Smooth muscle cell (in vitro differentiated cells): ENCODE measurements around the gene C2. TPM values are rescaled to one million over a fixed set of nuclear protein-coding genes. Genes with fewer than 3 reads are reported as not detected.

Source experiments
- DNase-seq: peaks from one replicate; lab custom pipeline; 2025; ENCODE audit not compliant: unreplicated experiment; lab: John Stamatoyannopoulos, UW
- H2AFZ ChIP-seq: fragments of 200-600 bp; sonication (generic); 2 replicates; pipeline ENCODE4 v1.6.0; 2016; ENCODE audit warnings: antibody characterized with exemption, low read depth, mild to moderate bottlenecking
- H3F3A ChIP-seq: fragments of 200-600 bp; sonication (generic); 2 replicates; pipeline ENCODE4 v1.6.0; 2017; ENCODE audit warnings: antibody characterized with exemption, low read depth
- H3K27ac ChIP-seq: fragments of 200-600 bp; sonication (generic); 2 replicates; pipeline ENCODE4 v1.5.1; 2016; ENCODE audit warnings: low read depth, mild to moderate bottlenecking
- H3K27me3 ChIP-seq: fragments of 200-600 bp; sonication (generic); 2 replicates; pipeline ENCODE4 v1.6.1; 2016; ENCODE audit warnings: low read depth, mild to moderate bottlenecking
- H3K36me3 ChIP-seq: fragments of 200-600 bp; sonication (generic); 2 replicates; pipeline ENCODE4 v1.5.1; 2016; ENCODE audit warnings: low read depth
- H3K4me1 ChIP-seq: fragments of 200-600 bp; sonication (generic); 2 replicates; pipeline ENCODE4 v1.5.1; 2016; ENCODE audit warnings: low read depth
- H3K4me2 ChIP-seq: fragments of 200-600 bp; sonication (generic); 2 replicates; pipeline ENCODE4 v1.6.0; 2016; ENCODE audit warnings: mild to moderate bottlenecking
- H3K4me3 ChIP-seq: fragments of 200-600 bp; sonication (generic); 2 replicates; pipeline ENCODE4 v1.5.1; 2016; ENCODE audit warnings: mild to moderate bottlenecking
- H3K79me2 ChIP-seq: fragments of 200-600 bp; sonication (generic); 2 replicates; pipeline ENCODE4 v1.6.0; 2016; ENCODE audit warnings: low read depth, mild to moderate bottlenecking
- H3K9ac ChIP-seq: fragments of 200-600 bp; sonication (generic); 2 replicates; pipeline ENCODE4 v1.6.0; 2016; ENCODE audit warnings: low read depth
- H3K9me3 ChIP-seq: fragments of 200-600 bp; sonication (generic); replicated peaks from 2 replicates; pipeline ENCODE4 v1.5.1; 2016; ENCODE audit warnings: low read depth
- H4K20me1 ChIP-seq: fragments of 200-600 bp; sonication (generic); 2 replicates; pipeline ENCODE4 v1.6.0; 2016; ENCODE audit warnings: low read depth
- CTCF ChIP-seq: fragments of 200-600 bp; sonication (generic); IDR thresholded peaks from 2 replicates; pipeline ENCODE4 v1.5.1; 2017; ENCODE audit warnings: borderline replicate concordance, mild to moderate bottlenecking, antibody characterized with exemption; ENCODE audit not compliant: insufficient read depth, poor library complexity, severe bottlenecking
- WGBS: methylation state at CpG from one replicate; pipeline ENCODE4 v1.1.7; 2016; ENCODE audit warnings: low lambda C conversion rate; 5-methylcytosine and 5-hydroxymethylcytosine counted together
- polyA plus RNA-seq: library from polyadenylated mRNA; unstranded; fragments of >200 nt; fragmentation: Nextera tagmentation; extraction: Ambion mirVana; gene quantifications from 2 replicates; pipeline ENCODE4 v1.2.1, GENCODE V29; 2016
- total RNA-seq: library from RNA; depleted of rRNA; stranded (reverse); fragments of >200 nt; gene quantifications from 2 replicates; pipeline ENCODE4 v1.2.3, GENCODE V29; 2014

Gene C2
- total and polyA plus RNA-seq, 2 experiments from 2014 or later: 0.37 TPM; not detected in 1

GRCh38 chr6:31919624-31920303 is 7.8 kb upstream of the C2 start:
- no peak overlapping the region for H3K4me2 ChIP-seq
- H2AFZ ChIP-seq: no peak overlapping the region
- no peaks in the 10 kb centered on the region for H3K27me3 ChIP-seq
- no peaks in the 10 kb centered on the region for H3K36me3 ChIP-seq
- H3K27ac ChIP-seq: no peak overlapping the region
- no peaks in the 10 kb centered on the region for H3K9me3 ChIP-seq
- no peak overlapping the region for H3K9ac ChIP-seq
- H4K20me1 ChIP-seq: no peaks in the 10 kb centered on the region
- DNase-seq: no peak
- no peaks in the 10 kb centered on the region for H3K79me2 ChIP-seq
- 81% methylated on average over 6 of the region's 6 CpGs for WGBS
- TF ChIP-seq CTCF: no peak
- no peaks in the 10 kb centered on the region for H3F3A ChIP-seq
- H3K4me1 ChIP-seq: no peaks in the 10 kb centered on the region
- no peak overlapping the region for H3K4me3 ChIP-seq

GRCh38 chr6:31920811-31921210 is 6.7 kb upstream of the C2 start:
- H3K9me3 ChIP-seq: no peaks in the 10 kb centered on the region
- DNase-seq: no peak
- H3K36me3 ChIP-seq: no peaks in the 10 kb centered on the region
- H3K27ac ChIP-seq: no peak overlapping the region
- no peak overlapping the region for H3K9ac ChIP-seq
- H3K4me1 ChIP-seq: no peaks in the 10 kb centered on the region
- no peak for TF ChIP-seq CTCF
- no peaks in the 10 kb centered on the region for H4K20me1 ChIP-seq
- H3K79me2 ChIP-seq: no peaks in the 10 kb centered on the region
- H2AFZ ChIP-seq: no peak overlapping the region
- H3K4me3 ChIP-seq: no peak overlapping the region
- no peak overlapping the region for H3K4me2 ChIP-seq
- H3K27me3 ChIP-seq: no peaks in the 10 kb centered on the region
- 73% methylated on average over 2 of the region's 2 CpGs for WGBS
- no peaks in the 10 kb centered on the region for H3F3A ChIP-seq

GRCh38 chr6:31922942-31923341 is 4.6 kb upstream of the C2 start:
- Histone ChIP-seq H3K36me3 (no peaks in the 10 kb centered on the region), H3K4me3 (no peak overlapping the region), H3K9ac (no peak overlapping the region), H3K27ac (no peak overlapping the region), H3K4me1 (no peaks in the 10 kb centered on the region), H3K4me2 (no peak overlapping the region), H3K9me3 (no peaks in the 10 kb centered on the region), H3K79me2 (no peaks in the 10 kb centered on the region), H3F3A (no peaks in the 10 kb centered on the region), H3K27me3 (peaks cover 2% of the 10 kb centered on the region), H4K20me1 (no peaks in the 10 kb centered on the region), H2AFZ (no peak overlapping the region)
- no peak for DNase-seq
- WGBS: 37% methylated on average over 5 of the region's 5 CpGs
- TF ChIP-seq CTCF: no peak
